Activated T-cell treated with anti-CD3 and anti-CD28 coated beads for 24 hours (primary cell): ENCODE results near the gene MEA1.

Source experiments
- DNase-seq: peaks from one replicate; pipeline ENCODE4 v3.0.0-alpha.2; 2020; ENCODE audit warnings: low read depth

Gene MEA1

DNA sequence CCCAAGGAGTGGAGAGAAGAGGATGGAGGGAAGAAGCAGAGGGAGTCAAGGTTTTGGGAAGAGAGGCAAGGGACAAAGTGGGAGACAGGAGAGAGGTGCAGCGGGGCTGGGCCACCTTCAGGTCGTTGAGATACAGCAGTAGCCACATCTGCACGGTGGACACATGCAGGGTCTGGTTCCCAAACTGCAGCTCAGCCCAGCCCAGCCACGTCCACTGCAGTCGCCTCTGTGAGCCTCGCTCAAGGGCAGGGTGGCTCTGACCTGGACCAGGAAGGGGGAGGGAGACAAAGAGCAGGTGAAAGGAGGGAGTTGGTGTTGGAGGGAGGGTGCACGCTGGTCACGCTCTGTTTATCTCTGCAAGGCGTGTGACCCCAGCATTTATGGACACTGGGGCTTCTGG, 25.0 kb upstream of the MEA1 start:
- DNase-seq, result no peak

DNA sequence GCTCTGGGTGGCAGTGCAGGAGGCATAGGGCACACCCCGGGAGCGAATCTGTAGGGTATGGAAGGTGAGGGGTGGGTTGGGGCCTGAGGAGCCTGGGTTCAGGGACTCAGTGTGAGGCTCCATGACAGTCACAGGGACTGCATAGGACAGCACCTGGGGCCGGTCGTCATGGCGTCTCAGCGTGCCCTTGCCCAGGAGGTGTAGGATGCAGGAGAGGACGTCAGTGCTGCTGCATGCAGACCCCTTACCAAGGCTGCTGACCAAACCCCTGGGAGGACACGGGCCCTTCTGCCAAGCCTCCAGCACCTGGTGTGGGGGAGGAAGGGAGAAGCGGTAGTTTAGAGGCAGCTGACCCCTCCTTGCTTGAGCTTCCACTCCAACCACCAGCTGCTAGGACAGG, 24.0 kb upstream of the MEA1 start:
- no peak for DNase-seq

DNA sequence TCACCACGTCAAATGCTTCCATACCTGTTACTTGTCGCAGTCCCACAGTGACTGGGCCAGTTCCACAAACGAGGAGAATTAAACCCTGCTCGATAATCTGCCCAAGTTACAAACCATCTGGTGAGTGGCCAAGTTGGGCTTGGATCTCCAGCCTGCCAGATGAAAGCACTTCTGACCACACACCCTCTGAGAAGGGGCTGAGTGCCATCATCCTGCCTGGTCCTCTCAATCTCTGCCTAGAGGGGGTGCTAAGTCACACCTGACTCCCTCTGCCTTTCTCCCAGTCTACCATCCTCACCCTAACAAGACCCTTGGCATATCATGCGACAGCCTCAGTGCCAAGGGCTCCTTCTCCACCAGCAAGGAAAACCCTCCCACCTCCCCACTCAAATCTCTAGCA, 23.5 kb upstream of the MEA1 start:
- DNase-seq, result no peak

DNA sequence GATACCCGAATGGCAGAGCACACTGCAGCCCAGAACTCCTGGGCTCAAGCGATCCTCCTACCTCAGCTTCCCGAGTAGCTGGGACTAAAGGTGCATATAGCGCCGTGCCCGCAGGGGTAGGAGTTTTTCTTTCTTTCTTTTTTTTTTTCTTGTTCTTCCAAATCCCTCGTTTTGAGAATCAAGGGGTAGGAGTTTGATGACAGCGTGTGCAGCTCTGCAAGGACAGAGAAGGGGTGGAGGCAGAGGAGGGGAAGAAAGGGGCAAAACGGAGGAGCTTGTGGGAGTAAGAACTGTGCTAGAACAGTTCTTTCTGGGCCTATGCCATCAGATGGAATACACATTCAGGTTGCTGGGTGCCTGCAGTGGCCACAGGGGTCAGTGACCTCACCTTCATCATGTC, 23.0 kb upstream of the MEA1 start:
- no peak for DNase-seq

GRCh38 chr6:43035495-43036194, 21.9 kb upstream of the MEA1 start:
- no peak for DNase-seq

DNA sequence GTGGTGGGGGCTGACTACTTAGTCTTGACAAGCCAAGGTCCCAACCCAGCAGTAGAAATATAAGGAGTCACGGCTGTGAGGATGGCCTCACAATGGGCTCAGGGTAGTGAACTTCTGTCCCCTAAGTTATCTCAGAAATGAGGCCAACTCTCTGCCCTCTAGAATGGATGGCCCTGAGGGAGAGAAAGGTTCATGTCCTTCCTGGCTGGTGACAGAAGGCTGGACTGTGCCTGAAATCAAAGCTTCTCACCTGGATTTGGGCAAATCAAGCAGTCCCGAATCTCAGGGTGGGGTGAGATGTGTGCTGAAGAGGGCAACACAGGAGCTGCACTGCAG, 20.4 kb upstream of the MEA1 start:
- DNase-seq, result no peak

- DNase-seq, result no peak
Observed at GRCh38 chr6:43033496-43034189, 19.9 kb upstream of the MEA1 start.

GRCh38 chr6:43032326-43032725, 18.6 kb upstream of the MEA1 start:
- DNase-seq, result no peak

- no peak for DNase-seq
Observed at GRCh38 chr6:43029120-43029519, 15.4 kb upstream of the MEA1 start.

GRCh38 chr6:43026365-43026764, 12.6 kb upstream of the MEA1 start:
- no peak for DNase-seq

DNA sequence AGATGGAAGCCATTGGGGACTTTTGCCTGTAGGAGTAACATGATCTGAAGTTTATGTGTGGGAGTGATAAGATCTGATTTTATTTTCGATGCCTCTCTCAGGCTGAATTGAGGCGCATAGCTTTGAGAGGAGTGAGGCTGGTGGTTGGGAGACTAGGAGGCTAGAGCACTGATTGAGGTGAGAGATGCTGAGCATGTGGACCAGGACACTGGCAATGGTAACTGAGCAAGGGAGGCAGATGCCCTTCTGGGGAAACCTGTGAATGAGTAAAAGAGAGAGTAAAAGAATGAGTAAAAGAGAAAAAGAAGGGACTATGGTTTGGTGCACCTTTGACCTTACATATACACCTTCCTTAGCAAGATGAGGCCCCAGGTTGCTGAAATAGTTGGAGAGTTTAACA, 10.7 kb upstream of the MEA1 start:
- DNase-seq, result no peak

DNA sequence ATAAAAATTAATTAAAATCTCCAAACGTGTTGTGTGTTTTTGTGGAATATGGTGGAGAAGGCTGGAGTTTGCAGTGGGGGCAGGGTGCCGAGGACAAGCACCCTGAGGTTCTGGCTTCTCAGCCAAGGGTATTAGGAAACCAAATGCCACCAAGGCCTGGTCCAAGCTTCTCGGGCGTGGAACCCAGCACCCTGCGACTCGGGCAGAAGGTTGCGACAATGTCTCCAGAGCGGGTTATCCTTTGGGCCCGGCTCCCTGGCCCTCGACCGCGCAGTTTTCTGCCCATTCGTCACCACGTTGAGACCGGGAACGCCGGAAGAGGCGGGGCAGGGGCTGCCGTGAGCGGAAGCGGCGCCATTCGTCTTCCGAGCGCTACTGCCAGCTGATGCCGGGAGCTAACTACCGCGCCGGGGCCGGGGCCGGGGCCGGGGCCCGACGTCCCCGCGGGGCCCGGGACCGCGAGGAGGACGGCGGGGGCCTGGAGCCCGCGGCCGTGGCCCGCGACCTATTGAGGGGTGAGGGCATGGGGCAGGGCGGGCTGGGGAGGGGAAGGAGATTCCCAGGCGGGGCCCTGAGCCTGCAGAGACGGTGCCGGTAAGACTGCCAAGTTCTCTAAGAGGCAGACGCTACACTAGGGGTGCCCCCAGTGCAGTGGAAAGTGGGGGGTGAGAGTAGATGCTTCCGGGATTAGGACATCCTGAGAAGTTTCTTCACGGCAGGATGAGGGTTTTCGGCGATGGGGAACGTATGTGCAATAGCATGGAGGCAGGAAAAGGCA, 7.7 kb upstream of the MEA1 start, which contains the start of gene RRP36:
RRP36 (plus strand) TSS at position 354 of the 778 bp plus-strand sequence; CDS start at position 386, 32 bp downstream.
- DNase-seq, result peak; percentile 76

DNA sequence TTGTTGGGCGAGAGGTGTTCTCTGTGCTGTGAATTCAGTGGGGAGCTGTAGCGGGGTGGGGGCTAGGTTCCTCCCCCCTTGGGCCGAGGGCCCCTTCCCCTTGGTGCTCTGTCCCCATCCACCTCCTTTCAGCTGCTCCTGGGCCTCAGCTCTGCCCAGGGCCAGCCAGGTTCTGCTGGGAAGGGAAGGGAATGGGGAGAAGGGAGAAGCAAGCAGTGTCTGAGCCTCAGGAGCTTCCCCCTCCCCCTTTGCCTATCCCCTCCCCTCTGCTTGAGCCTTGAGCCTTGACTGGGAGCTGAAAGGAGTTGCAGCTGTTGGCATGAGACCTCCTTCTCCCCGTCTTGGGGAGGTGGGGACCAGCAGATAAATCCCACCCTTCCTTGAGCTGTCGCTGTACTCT, 7.1 kb upstream of the MEA1 start:
- DNase-seq, result no peak

- no peak for DNase-seq
Observed at GRCh38 chr6:43020052-43020705, 6.4 kb upstream of the MEA1 start.

- no peak for DNase-seq
Observed at GRCh38 chr6:43019152-43019551, 5.4 kb upstream of the MEA1 start.

- no peak for DNase-seq
Observed at GRCh38 chr6:43016943-43017334, 3.2 kb upstream of the MEA1 start.

- no peak for DNase-seq
Observed at GRCh38 chr6:43016176-43016942, 2.6 kb upstream of the MEA1 start.

GRCh38 chr6:43014434-43014909, 726 bp upstream of the MEA1 start:
- DNase-seq, result no peak

DNA sequence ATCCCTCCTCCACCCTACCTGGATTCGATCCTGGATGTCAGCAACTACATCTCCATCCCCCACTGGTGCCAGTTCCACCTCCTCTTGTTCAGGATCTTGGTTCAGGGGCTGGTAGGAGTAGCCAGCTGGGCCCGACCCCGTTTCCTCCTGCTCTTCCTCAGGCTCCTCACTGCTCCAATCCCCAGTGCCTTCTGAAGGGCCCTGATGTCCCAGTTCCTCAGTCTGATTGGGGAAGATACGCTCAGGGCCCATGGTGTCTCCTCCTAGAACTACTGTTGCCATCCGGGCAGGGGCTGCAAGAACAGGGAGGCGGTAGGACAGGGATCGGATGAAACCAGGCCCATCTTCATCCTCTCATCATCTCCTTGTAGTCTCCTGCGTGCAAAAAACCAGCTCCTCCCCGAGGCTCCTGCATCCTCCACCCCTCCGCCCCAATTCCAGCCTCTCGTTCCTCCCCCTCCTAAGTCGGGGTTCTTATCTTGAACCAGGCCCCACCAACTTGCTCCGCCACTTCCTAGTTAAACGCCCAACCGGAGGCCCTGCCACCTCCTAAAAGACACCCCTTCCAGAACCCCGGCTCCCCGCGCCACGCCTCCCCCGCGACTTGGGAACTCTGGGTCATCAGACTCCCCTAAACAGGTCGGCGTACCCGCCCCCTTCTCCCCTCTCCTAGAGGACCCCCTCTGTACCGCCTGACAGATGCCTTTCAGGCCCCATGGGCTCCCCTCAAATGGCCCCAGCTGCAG, 476 bp downstream of the MEA1 start:
- DNase-seq, result no peak

GRCh38 chr6:43012364-43012763, 1.4 kb downstream of the MEA1 start:
- DNase-seq, result no peak

GRCh38 chr6:43011207-43011606, 2.5 kb downstream of the MEA1 start:
- DNase-seq, result no peak
